ENCODE measurements around the gene TCL1A. TPM values are rescaled to one million over a fixed set of nuclear protein-coding genes. Genes with fewer than 3 reads are reported as not detected.
"Not testable (repeated sequence)": the region's sequence is repeated elsewhere in the genome, so short reads cannot be mapped to it uniquely, and the experiment has no call there.

TCL1A gene
- not detected in 2 replicates for total RNA-seq (2014; rRNA removed; shearing (Covaris generic))

- no peak for DNase-seq (ENCODE audit: low read depth)
Observed at GRCh38 chr14:95713596-95714371, at the start of gene TCL1A. Gene TCL1A, minus strand, starts transcription at chr14:95714125. Its CDS starts 59 bp downstream, at chr14:95714066.

- DNase-seq (ENCODE audit: low read depth), result not testable (repeated sequence)
Observed at GRCh38 chr14:95763032-95763431, 49.1 kb upstream of the TCL1A start.

GRCh38 chr14:95761436-95761835 is 47.5 kb upstream of the TCL1A start:
- no peak for DNase-seq (ENCODE audit: low read depth)

GRCh38 chr14:95760596-95760995 is 46.7 kb upstream of the TCL1A start:
- no peak for DNase-seq (ENCODE audit: low read depth)

GRCh38 chr14:95759941-95760340 is 46.0 kb upstream of the TCL1A start:
- peak; percentile 41 for DNase-seq (ENCODE audit: low read depth)

GRCh38 chr14:95758331-95758730 is 44.4 kb upstream of the TCL1A start:
- DNase-seq (ENCODE audit: low read depth), result no peak

- DNase-seq (ENCODE audit: low read depth), result no peak
Observed at GRCh38 chr14:95756751-95757150, 42.8 kb upstream of the TCL1A start.

GRCh38 chr14:95756127-95756526 is 42.2 kb upstream of the TCL1A start:
- DNase-seq (ENCODE audit: low read depth), result no peak

GRCh38 chr14:95741781-95742180 is 27.9 kb upstream of the TCL1A start:
- DNase-seq (ENCODE audit: low read depth), result no peak

- peak; percentile 72 for DNase-seq (ENCODE audit: low read depth)
Observed at GRCh38 chr14:95741038-95741490, 27.1 kb upstream of the TCL1A start.

- no peak for DNase-seq (ENCODE audit: low read depth)
Observed at GRCh38 chr14:95739356-95739755, 25.4 kb upstream of the TCL1A start.

GRCh38 chr14:95733212-95733611 is 19.3 kb upstream of the TCL1A start:
- DNase-seq (ENCODE audit: low read depth), result no peak

- no peak for DNase-seq (ENCODE audit: low read depth)
Observed at GRCh38 chr14:95730126-95730525, 16.2 kb upstream of the TCL1A start.

- DNase-seq (ENCODE audit: low read depth), result not testable (repeated sequence)
Observed at GRCh38 chr14:95729402-95730028, 15.6 kb upstream of the TCL1A start.

GRCh38 chr14:95727056-95727700 is 13.3 kb upstream of the TCL1A start:
- no peak for DNase-seq (ENCODE audit: low read depth)

- no peak for DNase-seq (ENCODE audit: low read depth)
Observed at GRCh38 chr14:95725685-95726336, 11.9 kb upstream of the TCL1A start.

- DNase-seq (ENCODE audit: low read depth), result no peak
Observed at GRCh38 chr14:95722525-95723190, 8.7 kb upstream of the TCL1A start.

GRCh38 chr14:95712398-95712797 is 1.5 kb downstream of the TCL1A start:
- no peak for DNase-seq (ENCODE audit: low read depth)

- no peak for DNase-seq (ENCODE audit: low read depth)
Observed at GRCh38 chr14:95711476-95712176, 2.3 kb downstream of the TCL1A start.

- DNase-seq (ENCODE audit: low read depth), result no peak
Observed at GRCh38 chr14:95710106-95710505, 3.8 kb downstream of the TCL1A start.

GRCh38 chr14:95707327-95707726 is 6.6 kb downstream of the TCL1A start:
- no peak for DNase-seq (ENCODE audit: low read depth)
